Activated CD8-positive, alpha-beta T cell treated with anti-CD3 and anti-CD28 coated beads for 36 hours (primary cell): ENCODE data around the gene PGM5. TPM values are rescaled to one million over a fixed set of nuclear protein-coding genes. Genes with fewer than 3 reads are reported as not detected.

Experiments
- total RNA-seq, 2 experiments: library from RNA; stranded (reverse); gene quantifications; one replicate each; pipeline ENCODE4 v1.2.3, GENCODE V29; 2021

PGM5 gene
- total RNA-seq, 2 experiments from 2014 or later, result not detected

Other genes starting within 250 kb of the PGM5 start
- 10 to 100 TPM; 43.7 to 57.8 TPM for gene ZNG1C, start 114.6 kb upstream of the PGM5 start, total RNA-seq
- under 1 TPM in 1 of 2 experiments, not detected in 1; 0.14 TPM for gene FOXD4L3, start 53.7 kb upstream of the PGM5 start, total RNA-seq
- gene TMEM252, start 184.3 kb downstream of the PGM5 start, total RNA-seq, result not detected